ENCODE data around the gene SLC35F1. TPM values are rescaled to one million over a fixed set of nuclear protein-coding genes. Genes with fewer than 3 reads are reported as not detected.
A peak's percentile ranks its signal among the peaks of the same experiment; 100 is the strongest.

Gene SLC35F1
- total RNA-seq, 2 donors from 2014 or later, result 0.81 to 1.6 TPM

DNA sequence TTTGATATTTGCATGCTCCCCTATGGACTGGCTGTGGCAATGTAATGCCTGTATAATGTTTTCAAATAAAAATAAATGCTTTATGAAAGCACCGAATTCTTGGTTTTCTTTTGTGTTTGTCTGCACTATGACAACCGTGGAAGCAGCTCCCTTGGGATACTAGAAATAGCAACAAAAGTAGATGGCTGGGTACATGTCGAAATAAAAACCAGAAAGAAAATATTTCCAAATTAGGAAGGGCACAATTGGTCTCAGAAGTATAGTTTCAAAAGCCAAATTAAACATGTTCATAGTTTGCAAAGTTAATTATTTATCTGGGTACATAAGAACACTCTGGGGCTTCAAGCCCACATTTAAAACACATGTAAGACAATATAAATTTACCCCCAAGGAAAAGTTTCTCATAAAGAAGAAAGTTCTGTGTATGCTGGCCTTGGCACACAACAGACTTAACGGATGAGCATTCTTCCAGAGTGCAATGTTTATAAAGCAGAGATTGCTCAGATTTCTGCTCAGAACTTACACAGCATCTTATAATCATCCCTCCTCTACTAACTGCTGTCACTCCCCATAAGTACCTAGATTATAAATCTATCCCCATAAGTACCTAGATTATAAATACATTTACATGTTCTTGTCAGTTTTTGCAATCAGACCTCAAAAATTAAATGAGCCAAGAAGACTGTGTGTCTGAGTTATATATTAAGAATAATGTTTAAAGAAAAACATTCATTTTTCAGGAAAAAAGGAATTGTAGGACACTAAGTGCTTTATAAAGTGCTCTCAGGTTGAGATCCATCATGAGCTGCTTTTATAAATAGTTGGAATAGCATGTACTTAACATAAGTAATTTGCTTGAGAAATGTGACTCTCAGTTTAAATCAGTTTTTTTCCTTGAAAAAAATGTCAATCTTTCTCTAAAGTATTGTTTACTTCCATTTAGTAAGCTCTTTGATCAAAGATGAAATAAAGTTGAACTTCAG, 410.8 kb downstream of the SLC35F1 start:
- intact Hi-C loops (cut with DNase I), result no loop called here
- peak; percentile 39 to 70 for ATAC-seq

DNA sequence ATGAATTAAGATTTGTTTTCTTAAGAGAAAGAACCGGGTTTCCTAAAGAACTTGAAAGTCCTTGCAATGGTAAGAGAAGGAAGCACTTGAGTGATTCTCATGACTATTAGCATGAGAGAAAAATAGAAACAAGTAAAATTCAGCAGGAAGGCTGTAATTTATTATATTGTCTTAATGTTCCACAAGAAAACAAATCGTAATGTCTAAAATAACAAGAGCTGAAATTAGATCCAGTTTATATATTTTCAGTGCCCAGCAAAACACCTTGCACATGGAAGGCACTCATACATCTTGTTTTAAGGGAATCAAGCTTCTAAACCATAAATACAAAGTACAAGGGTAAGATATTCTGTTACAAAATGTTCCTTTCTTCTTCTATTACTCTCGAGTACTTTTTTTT, 411.6 kb downstream of the SLC35F1 start:
- ATAC-seq, result no peak
- DNase-seq, result no peak
- intact Hi-C loops (cut with DNase I), result no loop called here

More for the DNA sequence above, 410.8 kb downstream of the SLC35F1 start:
- DNase-seq, result no peak

GRCh38 chr6:118319416-118319815, 412.4 kb downstream of the SLC35F1 start:
- intact Hi-C loops (cut with DNase I), result no loop called here
- DNase-seq (no peak), ATAC-seq (no peak)

DNA sequence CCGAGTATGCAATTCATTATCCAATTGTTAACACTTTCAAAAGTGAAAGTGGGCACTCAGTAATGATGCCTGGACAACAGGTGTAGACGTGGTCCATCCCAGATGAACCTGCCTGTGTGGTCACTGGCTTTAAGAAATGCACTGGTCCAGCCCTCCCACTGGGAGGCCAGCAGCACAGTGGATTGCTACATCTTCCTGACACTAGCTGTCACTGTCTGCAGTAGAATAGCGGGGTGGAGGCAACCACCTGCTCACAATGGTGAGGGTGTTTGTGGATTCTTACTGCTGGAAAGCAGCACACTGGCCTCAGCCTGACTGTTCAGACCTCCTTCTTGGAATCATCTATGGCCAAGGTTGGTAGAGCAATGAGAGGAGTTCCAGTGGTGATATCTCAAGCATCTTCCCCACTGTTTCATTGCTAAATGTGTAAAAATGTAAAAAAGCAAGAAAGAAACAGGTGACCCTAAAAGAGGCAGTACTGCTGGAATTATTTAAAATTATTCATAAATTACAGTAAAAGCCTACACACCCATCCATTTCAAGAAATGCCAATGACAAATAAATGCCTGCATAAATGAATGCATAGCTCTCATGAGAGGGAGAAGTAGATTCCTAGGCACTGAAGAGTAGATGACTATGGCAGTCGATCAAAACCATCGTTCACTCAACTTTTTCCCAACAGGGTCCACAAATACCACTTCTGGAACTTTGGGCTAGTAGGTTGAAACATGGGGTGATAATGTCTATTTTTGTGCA, 413.0 kb downstream of the SLC35F1 start:
- no peak for DNase-seq
- peak; percentile 48 to 69 for ATAC-seq
- intact Hi-C loops (cut with DNase I), result no loop called here

DNA sequence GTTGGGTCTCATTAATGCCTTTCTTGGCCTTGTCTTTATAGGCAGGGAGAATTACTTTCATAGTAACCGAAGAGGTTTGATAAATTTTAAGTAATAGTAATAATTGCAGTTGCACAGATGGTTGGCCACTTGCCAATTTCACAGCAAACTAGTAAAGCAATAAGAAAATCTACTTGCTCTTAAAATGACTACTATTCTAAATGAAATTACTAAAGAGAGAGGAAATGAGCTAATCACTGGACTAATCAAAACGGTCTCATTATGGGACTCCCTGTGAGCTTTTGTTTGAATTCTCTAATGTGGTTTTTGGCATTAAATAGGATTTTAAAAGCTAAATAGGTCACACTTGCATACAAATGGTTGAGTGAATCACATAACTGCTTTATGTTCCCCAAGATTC, 413.6 kb downstream of the SLC35F1 start:
- intact Hi-C loops (cut with DNase I), result no loop called here

GRCh38 chr6:118324116-118324515, 417.1 kb downstream of the SLC35F1 start:
- ATAC-seq (no peak), DNase-seq (no peak)
- intact Hi-C loops (cut with DNase I), result no loop called here

More for the DNA sequence above, 413.6 kb downstream of the SLC35F1 start:
- DNase-seq, result no peak
- no peak for ATAC-seq

DNA sequence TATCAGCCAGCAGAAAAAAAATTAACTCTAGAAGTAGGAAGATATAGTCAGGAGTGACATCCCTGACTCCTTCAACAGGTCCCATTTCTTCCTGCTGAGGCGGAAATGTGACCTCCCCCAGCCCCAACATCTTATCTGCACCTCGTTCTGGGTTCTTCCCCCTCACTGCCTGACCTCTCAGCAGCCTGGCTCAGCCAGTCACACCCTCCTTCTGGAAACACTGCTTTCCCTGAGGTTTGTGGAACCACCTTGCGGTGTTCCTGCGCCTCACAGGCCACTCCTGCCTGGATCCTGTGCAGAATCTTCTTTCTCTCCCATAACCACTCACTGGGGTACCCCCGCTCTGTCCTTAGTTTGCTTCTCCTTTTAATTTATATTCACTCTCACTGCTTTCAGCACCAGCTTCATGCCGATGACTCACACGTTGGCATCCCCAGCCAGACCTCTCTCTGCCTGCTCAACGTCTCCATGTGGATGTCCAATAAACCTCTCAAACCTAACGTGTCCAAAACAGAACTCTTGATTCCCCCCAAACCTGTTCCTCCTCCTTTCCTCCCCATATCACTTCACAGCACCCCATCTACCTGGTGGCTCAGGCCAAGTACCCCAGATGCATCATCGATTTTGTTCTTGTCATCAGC, 418.3 kb downstream of the SLC35F1 start:
- intact Hi-C loops (cut with DNase I), result no loop called here
- ATAC-seq (peak; percentile 68 to 75), DNase-seq (peak; percentile 29)

DNA sequence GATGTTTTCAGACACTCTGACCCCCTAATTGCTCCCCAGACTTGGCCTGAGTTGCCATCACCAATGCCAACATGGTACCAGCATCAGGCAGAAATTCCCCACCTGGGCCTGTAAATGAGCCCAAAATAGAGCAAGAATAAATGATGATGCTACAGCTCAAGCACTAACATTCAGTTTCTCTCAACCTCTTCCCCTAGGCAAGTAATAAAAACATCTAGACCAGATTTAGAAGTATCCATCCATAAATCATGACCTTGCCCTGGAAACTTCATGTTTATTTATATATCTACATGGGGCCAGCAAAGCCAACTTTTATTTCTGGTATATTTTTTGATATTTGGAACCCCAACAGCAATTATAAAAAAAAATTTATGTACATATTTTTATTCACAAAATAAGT, 419.6 kb downstream of the SLC35F1 start:
- ATAC-seq (no peak), DNase-seq (no peak)
- intact Hi-C loops (cut with DNase I), result no loop called here

DNA sequence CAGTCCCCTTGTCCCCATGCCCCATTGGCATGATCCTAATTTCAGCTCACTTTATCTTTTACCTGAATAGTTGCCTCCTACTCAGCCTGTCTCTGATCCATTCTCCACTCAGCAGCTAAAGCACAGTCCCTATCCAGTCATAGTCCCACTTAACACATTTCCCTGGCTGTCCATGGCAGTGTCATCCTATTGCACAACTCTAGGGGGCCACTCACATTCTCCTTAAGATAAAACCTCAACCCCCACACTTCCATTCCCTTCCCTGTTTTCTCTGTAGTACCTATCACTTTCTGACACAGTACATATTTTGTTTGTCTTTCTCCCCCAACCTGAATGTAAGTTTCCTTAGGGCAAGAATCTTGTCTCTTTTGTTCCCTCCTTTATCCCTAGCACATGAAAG, 420.2 kb downstream of the SLC35F1 start:
- no peak for ATAC-seq
- no peak for DNase-seq
- intact Hi-C loops (cut with DNase I), result no loop called here

- intact Hi-C loops (cut with DNase I), result no loop called here
- no peak for ATAC-seq
These were observed 426.7 kb downstream of the SLC35F1 start for GRCh38 chr6:118333772-118334171.

DNA sequence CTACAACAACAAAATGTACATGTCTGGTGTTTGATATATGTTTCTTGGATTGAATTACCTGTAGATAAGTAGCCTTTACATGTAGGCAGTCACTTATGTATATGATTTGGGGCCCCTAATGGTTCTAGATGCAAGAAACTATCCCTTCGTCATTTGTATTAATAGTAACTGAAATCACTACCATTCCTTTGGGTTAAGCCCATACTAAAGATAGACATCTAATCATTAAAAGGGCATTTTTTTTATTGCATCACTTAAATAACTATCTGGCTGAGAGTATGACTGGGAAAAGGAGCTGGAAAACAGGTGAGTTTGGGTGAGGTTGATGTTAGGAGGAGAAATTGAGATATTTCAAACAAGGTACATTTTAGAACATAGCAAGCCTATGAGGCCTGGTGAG, 427.6 kb downstream of the SLC35F1 start:
- no peak for ATAC-seq
- intact Hi-C loops (cut with DNase I), result no loop called here

More at GRCh38 chr6:118333772-118334171, 426.7 kb downstream of the SLC35F1 start:
- no peak for DNase-seq

DNA sequence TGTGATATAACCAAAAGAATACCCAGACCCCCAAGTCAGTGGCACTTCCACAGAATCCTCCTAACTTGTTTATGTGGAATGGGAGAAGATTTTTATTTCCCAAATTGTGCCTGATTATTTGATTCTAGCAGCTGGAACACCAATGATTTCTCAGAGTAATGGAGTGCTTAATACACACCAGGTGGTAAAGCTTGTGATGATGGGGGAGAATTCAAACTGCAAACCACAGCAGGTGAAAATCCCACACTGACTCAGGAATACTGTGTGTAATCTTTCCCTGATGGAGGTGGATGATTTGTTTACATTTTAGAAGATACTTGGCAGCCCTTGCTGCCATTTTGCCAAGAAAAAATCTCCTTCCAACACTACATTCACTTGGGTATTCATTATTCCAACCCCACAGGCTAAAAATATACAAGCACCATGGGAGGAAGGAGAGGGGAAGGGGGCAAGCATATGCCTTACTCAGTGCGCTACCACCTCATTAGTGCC, 428.3 kb downstream of the SLC35F1 start:
- intact Hi-C loops (cut with DNase I), result no loop called here
- DNase-seq, result no peak
- ATAC-seq, result no peak

More for the DNA sequence above, 427.6 kb downstream of the SLC35F1 start:
- DNase-seq, result no peak

GRCh38 chr6:118344014-118344670, 437.1 kb downstream of the SLC35F1 start:
- DNase-seq (no peak), ATAC-seq (no peak)
- intact Hi-C loops (cut with DNase I), result no loop called here

DNA sequence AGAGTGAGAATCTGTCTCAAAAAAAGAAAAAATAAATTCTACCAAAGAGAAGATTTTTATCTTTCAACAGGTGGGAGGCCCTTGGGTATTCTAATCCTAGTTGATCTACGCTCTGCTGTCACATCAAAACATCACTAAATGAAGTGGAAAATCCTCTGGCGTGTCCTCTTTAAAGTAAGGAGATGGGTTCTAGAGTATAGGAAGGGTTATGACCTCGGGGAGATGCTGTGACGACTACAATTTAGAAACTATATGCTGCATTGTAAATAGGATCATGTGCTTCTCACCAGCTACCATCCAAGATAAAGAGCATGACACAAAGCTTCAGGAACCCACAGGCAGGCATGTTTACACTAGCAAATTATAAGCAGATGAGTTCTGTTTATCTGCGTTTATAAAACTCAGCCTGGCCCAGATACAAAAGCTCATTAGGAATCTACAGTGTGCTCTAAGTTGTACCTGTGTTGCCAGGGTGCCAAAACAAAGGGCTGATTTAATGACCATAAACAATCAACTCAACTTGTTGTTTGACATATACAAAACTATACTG, 443.9 kb downstream of the SLC35F1 start:
- DNase-seq (no peak), ATAC-seq (no peak)
- intact Hi-C loops (cut with DNase I), result no loop called here

GRCh38 chr6:118353564-118353963, 446.5 kb downstream of the SLC35F1 start:
- intact Hi-C loops (cut with DNase I), result no loop called here
- DNase-seq, result no peak
- no peak for ATAC-seq

GRCh38 chr6:118354641-118355040, 447.6 kb downstream of the SLC35F1 start:
- ATAC-seq (no peak), DNase-seq (no peak)
- intact Hi-C loops (cut with DNase I), result no loop called here

DNA sequence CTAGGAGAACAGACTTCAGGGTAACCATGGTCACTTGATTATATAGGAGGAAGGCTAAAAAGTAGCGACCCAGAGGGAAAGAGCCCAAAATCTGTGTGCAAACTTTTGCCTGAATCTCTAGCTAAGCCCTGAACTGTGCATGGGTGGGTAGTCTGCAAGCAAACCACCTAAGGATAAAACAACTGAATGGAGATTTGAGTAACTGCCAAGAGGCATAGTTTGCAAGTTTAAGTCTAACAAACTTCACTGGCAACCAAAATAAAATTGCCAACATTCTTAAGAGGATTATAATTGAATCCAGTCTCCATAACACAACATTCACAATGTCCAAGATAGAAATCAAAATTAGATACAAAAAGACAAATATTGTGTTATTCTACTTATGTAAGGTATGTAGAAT, 449.0 kb downstream of the SLC35F1 start:
- intact Hi-C loops (cut with DNase I), result no loop called here
- DNase-seq, result no peak

DNA sequence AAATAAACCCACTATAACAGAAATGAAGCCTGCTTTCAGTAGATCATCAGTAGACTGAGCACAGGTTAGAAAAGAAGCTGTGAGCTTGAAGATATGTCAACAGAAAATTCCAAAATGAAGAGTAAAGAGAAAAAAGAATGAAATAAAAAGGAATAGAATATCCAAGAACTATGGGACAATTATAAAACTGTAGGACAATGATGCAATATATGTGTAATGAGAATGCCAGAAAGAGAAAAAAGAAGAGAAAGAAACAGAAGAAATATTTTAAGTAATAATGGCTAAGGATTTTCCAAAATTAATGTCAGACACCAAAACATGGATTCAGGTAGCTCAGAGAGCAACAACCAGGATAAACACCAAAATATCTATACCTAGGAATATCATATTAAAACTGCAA, 449.6 kb downstream of the SLC35F1 start:
- intact Hi-C loops (cut with DNase I), result no loop called here
- no peak for ATAC-seq
- DNase-seq, result no peak

More for the DNA sequence above, 449.0 kb downstream of the SLC35F1 start:
- no peak for ATAC-seq
